Activated naive CD4-positive, alpha-beta T cell (primary cell): ENCODE results near the gene FAM180A.
"Not testable (repeated sequence)": the region's sequence is repeated elsewhere in the genome, so short reads cannot be mapped to it uniquely, and the experiment has no call there.

Experiments
- DNase-seq, 4 experiments: peaks; one replicate each; lab custom pipeline; 2025; lab: John Stamatoyannopoulos, UW

FAM180A gene

GRCh38 chr7:135741905-135742304 lies 6.7 kb downstream of the FAM180A start:
- DNase-seq, result no peak

GRCh38 chr7:135740889-135741288 lies 7.7 kb downstream of the FAM180A start:
- no peak for DNase-seq

- not testable (repeated sequence) for DNase-seq
Observed at GRCh38 chr7:135737306-135737647, 11.3 kb downstream of the FAM180A start.

- DNase-seq, result no peak
Observed at GRCh38 chr7:135736586-135737305, 11.9 kb downstream of the FAM180A start.

- DNase-seq, result no peak
Observed at GRCh38 chr7:135734343-135734689, 14.3 kb downstream of the FAM180A start.

GRCh38 chr7:135733603-135734342 lies 14.8 kb downstream of the FAM180A start:
- no peak for DNase-seq

GRCh38 chr7:135731131-135731530 lies 17.5 kb downstream of the FAM180A start:
- DNase-seq, result no peak

- DNase-seq, result no peak
Observed at GRCh38 chr7:135729230-135729629, 19.4 kb downstream of the FAM180A start.

GRCh38 chr7:135728136-135728669 lies 20.4 kb downstream of the FAM180A start, which contains the start of gene SLC13A4:
TSS of gene SLC13A4 (minus strand) at chr7:135728186. CDS start at chr7:135727496, 690 bp downstream.
- DNase-seq, result no peak

- no peak for DNase-seq
Observed at GRCh38 chr7:135726911-135727673, 21.5 kb downstream of the FAM180A start.

- DNase-seq, result no peak
Observed at GRCh38 chr7:135726276-135726788, 22.3 kb downstream of the FAM180A start.

- no peak for DNase-seq
Observed at GRCh38 chr7:135723411-135723810, 25.2 kb downstream of the FAM180A start.

- no peak for DNase-seq
Observed at GRCh38 chr7:135721198-135721820, 27.3 kb downstream of the FAM180A start.

- DNase-seq, result no peak
Observed at GRCh38 chr7:135719688-135720087, 28.9 kb downstream of the FAM180A start.

GRCh38 chr7:135718794-135719437 lies 29.7 kb downstream of the FAM180A start:
- no peak for DNase-seq

GRCh38 chr7:135718219-135718618 lies 30.4 kb downstream of the FAM180A start:
- DNase-seq, result no peak

GRCh38 chr7:135717693-135718092 lies 30.9 kb downstream of the FAM180A start:
- DNase-seq, result no peak

- no peak for DNase-seq
Observed at GRCh38 chr7:135716677-135717238, 31.9 kb downstream of the FAM180A start.

GRCh38 chr7:135715673-135716072 lies 32.9 kb downstream of the FAM180A start:
- no peak for DNase-seq

GRCh38 chr7:135715055-135715522 lies 33.5 kb downstream of the FAM180A start:
- DNase-seq, result no peak

- no peak for DNase-seq
Observed at GRCh38 chr7:135714534-135715009, 34.0 kb downstream of the FAM180A start.
